ENCODE results near the gene MLIP.

GRCh38 chr6:54232703-54233102 lies 121.5 kb downstream of the MLIP start:
- TF ChIP-seq CTCF (IDR thresholded peaks at IDR 0.05), result no peak
- no peak for TF ChIP-seq POLR2A (IDR thresholded peaks at IDR 0.05)
